Smooth muscle cell (in vitro differentiated cells): ENCODE data around the gene REG4. TPM values are rescaled to one million over a fixed set of nuclear protein-coding genes. Genes with fewer than 3 reads are reported as not detected.

Experiments used
- DNase-seq: peaks from one replicate; lab custom pipeline; 2025; ENCODE audit not compliant: unreplicated experiment; lab: John Stamatoyannopoulos, UW
- H2AFZ ChIP-seq: fragments of 200-600 bp; sonication (generic); 2 replicates; pipeline ENCODE4 v1.6.0; 2016; ENCODE audit warnings: antibody characterized with exemption, low read depth, mild to moderate bottlenecking
- H3F3A ChIP-seq: fragments of 200-600 bp; sonication (generic); 2 replicates; pipeline ENCODE4 v1.6.0; 2017; ENCODE audit warnings: antibody characterized with exemption, low read depth
- H3K27ac ChIP-seq: fragments of 200-600 bp; sonication (generic); 2 replicates; pipeline ENCODE4 v1.5.1; 2016; ENCODE audit warnings: low read depth, mild to moderate bottlenecking
- H3K27me3 ChIP-seq: fragments of 200-600 bp; sonication (generic); 2 replicates; pipeline ENCODE4 v1.6.1; 2016; ENCODE audit warnings: low read depth, mild to moderate bottlenecking
- H3K36me3 ChIP-seq: fragments of 200-600 bp; sonication (generic); 2 replicates; pipeline ENCODE4 v1.5.1; 2016; ENCODE audit warnings: low read depth
- H3K4me1 ChIP-seq: fragments of 200-600 bp; sonication (generic); 2 replicates; pipeline ENCODE4 v1.5.1; 2016; ENCODE audit warnings: low read depth
- H3K4me2 ChIP-seq: fragments of 200-600 bp; sonication (generic); 2 replicates; pipeline ENCODE4 v1.6.0; 2016; ENCODE audit warnings: mild to moderate bottlenecking
- H3K4me3 ChIP-seq: fragments of 200-600 bp; sonication (generic); 2 replicates; pipeline ENCODE4 v1.5.1; 2016; ENCODE audit warnings: mild to moderate bottlenecking
- H3K79me2 ChIP-seq: fragments of 200-600 bp; sonication (generic); 2 replicates; pipeline ENCODE4 v1.6.0; 2016; ENCODE audit warnings: low read depth, mild to moderate bottlenecking
- H3K9ac ChIP-seq: fragments of 200-600 bp; sonication (generic); 2 replicates; pipeline ENCODE4 v1.6.0; 2016; ENCODE audit warnings: low read depth
- H3K9me3 ChIP-seq: fragments of 200-600 bp; sonication (generic); replicated peaks from 2 replicates; pipeline ENCODE4 v1.5.1; 2016; ENCODE audit warnings: low read depth
- H4K20me1 ChIP-seq: fragments of 200-600 bp; sonication (generic); 2 replicates; pipeline ENCODE4 v1.6.0; 2016; ENCODE audit warnings: low read depth
- CTCF ChIP-seq: fragments of 200-600 bp; sonication (generic); IDR thresholded peaks from 2 replicates; pipeline ENCODE4 v1.5.1; 2017; ENCODE audit warnings: borderline replicate concordance, mild to moderate bottlenecking, antibody characterized with exemption; ENCODE audit not compliant: insufficient read depth, poor library complexity, severe bottlenecking
- WGBS: methylation state at CpG from one replicate; pipeline ENCODE4 v1.1.7; 2016; ENCODE audit warnings: low lambda C conversion rate; 5-methylcytosine and 5-hydroxymethylcytosine counted together
- polyA plus RNA-seq: library from polyadenylated mRNA; unstranded; fragments of >200 nt; fragmentation: Nextera tagmentation; extraction: Ambion mirVana; gene quantifications from 2 replicates; pipeline ENCODE4 v1.2.1, GENCODE V29; 2016
- total RNA-seq: library from RNA; depleted of rRNA; stranded (reverse); fragments of >200 nt; gene quantifications from 2 replicates; pipeline ENCODE4 v1.2.3, GENCODE V29; 2014

Gene REG4
- total and polyA plus RNA-seq, 2 experiments from 2014 or later, result not detected

DNA sequence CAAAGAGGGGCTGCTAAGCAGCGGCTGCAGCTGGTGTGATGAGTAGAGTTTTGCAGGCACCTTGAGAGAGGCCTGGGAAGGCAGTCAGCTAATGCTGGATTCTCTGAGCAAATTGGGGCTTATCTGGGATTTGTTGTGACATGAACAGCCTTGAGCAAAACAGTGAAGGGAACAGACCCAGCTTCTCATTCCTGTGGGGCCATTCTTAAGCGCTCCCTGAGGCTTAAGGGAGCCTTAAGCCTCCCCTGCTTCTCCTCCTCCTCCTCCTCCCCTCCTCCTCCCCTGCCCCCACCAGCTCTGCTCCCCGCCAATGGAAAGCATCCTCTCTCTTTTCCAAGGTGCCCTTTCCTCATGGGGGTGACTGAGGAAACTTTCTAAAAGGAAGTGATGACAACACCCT lies 63.8 kb downstream of the REG4 start:
- Histone ChIP-seq H3K4me2 (peak overlapping the region; percentile 70), H3K9ac (no peak overlapping the region), H3K4me3 (no peak overlapping the region), H3K79me2 (no peaks in the 10 kb centered on the region), H3K4me1 (peaks cover 17% of the 10 kb centered on the region), H3F3A (peaks cover 32% of the 10 kb centered on the region), H3K9me3 (no peaks in the 10 kb centered on the region), H3K27ac (peak overlapping the region; percentile 30), H3K36me3 (no peaks in the 10 kb centered on the region), H4K20me1 (no peaks in the 10 kb centered on the region), H3K27me3 (no peaks in the 10 kb centered on the region), H2AFZ (no peak overlapping the region)
- 0% methylated on average over 2 of the region's 3 CpGs for WGBS
- no peak for TF ChIP-seq CTCF
- no peak for DNase-seq

- H3K4me2 ChIP-seq, result no peak overlapping the region
- DNase-seq, result no peak
- H3K79me2 ChIP-seq, result no peaks in the 10 kb centered on the region
- H4K20me1 ChIP-seq, result no peaks in the 10 kb centered on the region
- H3K36me3 ChIP-seq, result no peaks in the 10 kb centered on the region
- H3F3A ChIP-seq, result peaks cover 32% of the 10 kb centered on the region
- no peaks in the 10 kb centered on the region for H3K9me3 ChIP-seq
- H3K4me3 ChIP-seq, result no peak overlapping the region
- H3K4me1 ChIP-seq, result peaks cover 17% of the 10 kb centered on the region
- H3K9ac ChIP-seq, result no peak overlapping the region
- WGBS, result 71% methylated on average over 1 of the region's 1 CpG
- no peak overlapping the region for H2AFZ ChIP-seq
- no peaks in the 10 kb centered on the region for H3K27me3 ChIP-seq
- no peak for TF ChIP-seq CTCF
- no peak overlapping the region for H3K27ac ChIP-seq
Observed at GRCh38 chr1:119745034-119745433, 66.2 kb downstream of the REG4 start.

- DNase-seq, result no peak
- Histone ChIP-seq H3F3A (peaks cover 32% of the 10 kb centered on the region), H3K4me2 (no peak overlapping the region), H3K9me3 (no peaks in the 10 kb centered on the region), H3K4me3 (no peak overlapping the region), H3K36me3 (no peaks in the 10 kb centered on the region), H4K20me1 (no peaks in the 10 kb centered on the region), H2AFZ (no peak overlapping the region), H3K9ac (no peak overlapping the region), H3K27me3 (no peaks in the 10 kb centered on the region), H3K79me2 (no peaks in the 10 kb centered on the region), H3K27ac (no peak overlapping the region), H3K4me1 (peaks cover 17% of the 10 kb centered on the region)
- WGBS, result 91% methylated on average over 1 of the region's 1 CpG
- no peak for TF ChIP-seq CTCF
Observed at GRCh38 chr1:119744598-119744942, 66.7 kb downstream of the REG4 start.

Other genes with a start within 250 kb of the REG4 start
- gene ZNF697, start 163.2 kb downstream of the REG4 start, total RNA-seq, result 18.5 and 20.0 TPM in 2 replicates
- gene ZNF697, start 163.2 kb downstream of the REG4 start, polyA plus RNA-seq, result 1.5 and 2.2 TPM in 2 replicates
- 66.1 and 93.2 TPM in 2 replicates for gene PHGDH, start 99.5 kb downstream of the REG4 start, total RNA-seq
- gene PHGDH, start 99.5 kb downstream of the REG4 start, polyA plus RNA-seq, result 134 and 141 TPM in 2 replicates
- not detected in 2 replicates for gene HMGCS2, start 42.6 kb downstream of the REG4 start, total RNA-seq
- gene HMGCS2, start 42.6 kb downstream of the REG4 start, polyA plus RNA-seq, result 0.08 TPM in 1 of 2 replicates, not detected in the other
- gene ADAM30, start 85.1 kb upstream of the REG4 start, total RNA-seq, result not detected in 2 replicates
- gene ADAM30, start 85.1 kb upstream of the REG4 start, polyA plus RNA-seq, result not detected in 2 replicates